Esophagus muscularis mucosa (tissue), 3 donors: ENCODE measurements around the gene BPIFB4.

Source experiments
- POLR2A ChIP-seq: fragments of 450-650 bp; IDR thresholded peaks from one replicate; pipeline ENCODE4 v1.6.1; 2017; ENCODE audit warnings: antibody characterized with exemption, moderate library complexity, mild to moderate bottlenecking, low read depth
- POLR2AphosphoS5 ChIP-seq, 2 donors: sonication (generic); formaldehyde crosslinking; IDR thresholded peaks; one replicate each; pipeline ENCODE4 v1.6.1; 2017; ENCODE audit warnings: antibody characterized with exemption in 2 of 2
- TF ChIP-seq, protein P1 (sequence below), 3 experiments: fragments of 200-600 bp in 2 of 3; fragments of 450-650 bp in 1 of 3; sonication (generic) in 2 of 3; IDR thresholded peaks; one replicate each; pipeline ENCODE4 v1.5.1; 2017 to 2019; ENCODE audit warnings: antibody characterized with exemption in 3 of 3, mild to moderate bottlenecking in 2 of 3, moderate library complexity in 1 of 3

DNA sequence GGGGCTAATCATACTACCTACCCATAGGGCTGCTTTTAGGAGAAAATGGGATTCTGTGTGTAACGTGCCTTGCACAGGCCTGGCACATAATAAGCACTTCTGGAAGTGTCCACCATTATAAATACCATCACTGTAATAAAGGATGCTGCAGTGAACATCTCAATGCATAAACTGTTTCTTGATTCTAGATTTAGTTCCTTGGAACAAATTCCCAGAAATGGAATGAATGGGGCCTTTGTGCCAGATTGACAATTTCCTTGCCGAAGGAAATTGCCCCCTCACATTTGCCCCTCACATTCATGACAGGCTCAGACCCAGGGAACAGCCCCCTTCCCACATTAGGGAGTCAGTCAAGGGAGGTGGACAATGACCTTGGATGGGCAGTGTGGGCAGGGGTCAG is 29.2 kb downstream of the BPIFB4 start:
- TF ChIP-seq POLR2A (no peak), POLR2AphosphoS5 (IDR thresholded peaks at IDR 0.05) (no peak)
- TF ChIP-seq, protein P1, sequence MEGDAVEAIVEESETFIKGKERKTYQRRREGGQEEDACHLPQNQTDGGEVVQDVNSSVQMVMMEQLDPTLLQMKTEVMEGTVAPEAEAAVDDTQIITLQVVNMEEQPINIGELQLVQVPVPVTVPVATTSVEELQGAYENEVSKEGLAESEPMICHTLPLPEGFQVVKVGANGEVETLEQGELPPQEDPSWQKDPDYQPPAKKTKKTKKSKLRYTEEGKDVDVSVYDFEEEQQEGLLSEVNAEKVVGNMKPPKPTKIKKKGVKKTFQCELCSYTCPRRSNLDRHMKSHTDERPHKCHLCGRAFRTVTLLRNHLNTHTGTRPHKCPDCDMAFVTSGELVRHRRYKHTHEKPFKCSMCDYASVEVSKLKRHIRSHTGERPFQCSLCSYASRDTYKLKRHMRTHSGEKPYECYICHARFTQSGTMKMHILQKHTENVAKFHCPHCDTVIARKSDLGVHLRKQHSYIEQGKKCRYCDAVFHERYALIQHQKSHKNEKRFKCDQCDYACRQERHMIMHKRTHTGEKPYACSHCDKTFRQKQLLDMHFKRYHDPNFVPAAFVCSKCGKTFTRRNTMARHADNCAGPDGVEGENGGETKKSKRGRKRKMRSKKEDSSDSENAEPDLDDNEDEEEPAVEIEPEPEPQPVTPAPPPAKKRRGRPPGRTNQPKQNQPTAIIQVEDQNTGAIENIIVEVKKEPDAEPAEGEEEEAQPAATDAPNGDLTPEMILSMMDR (IDR thresholded peaks at IDR 0.05), result no peak
